NCI-H510A (cell line): ENCODE measurements around the gene ATP5MC2.
"Not testable (repeated sequence)": the region's sequence is repeated elsewhere in the genome, so short reads cannot be mapped to it uniquely, and the experiment has no call there.

ENCODE experiments used
- DNase-seq: peaks from one replicate; lab custom pipeline; 2025; lab: John Stamatoyannopoulos, UW

The ATP5MC2 gene

DNA sequence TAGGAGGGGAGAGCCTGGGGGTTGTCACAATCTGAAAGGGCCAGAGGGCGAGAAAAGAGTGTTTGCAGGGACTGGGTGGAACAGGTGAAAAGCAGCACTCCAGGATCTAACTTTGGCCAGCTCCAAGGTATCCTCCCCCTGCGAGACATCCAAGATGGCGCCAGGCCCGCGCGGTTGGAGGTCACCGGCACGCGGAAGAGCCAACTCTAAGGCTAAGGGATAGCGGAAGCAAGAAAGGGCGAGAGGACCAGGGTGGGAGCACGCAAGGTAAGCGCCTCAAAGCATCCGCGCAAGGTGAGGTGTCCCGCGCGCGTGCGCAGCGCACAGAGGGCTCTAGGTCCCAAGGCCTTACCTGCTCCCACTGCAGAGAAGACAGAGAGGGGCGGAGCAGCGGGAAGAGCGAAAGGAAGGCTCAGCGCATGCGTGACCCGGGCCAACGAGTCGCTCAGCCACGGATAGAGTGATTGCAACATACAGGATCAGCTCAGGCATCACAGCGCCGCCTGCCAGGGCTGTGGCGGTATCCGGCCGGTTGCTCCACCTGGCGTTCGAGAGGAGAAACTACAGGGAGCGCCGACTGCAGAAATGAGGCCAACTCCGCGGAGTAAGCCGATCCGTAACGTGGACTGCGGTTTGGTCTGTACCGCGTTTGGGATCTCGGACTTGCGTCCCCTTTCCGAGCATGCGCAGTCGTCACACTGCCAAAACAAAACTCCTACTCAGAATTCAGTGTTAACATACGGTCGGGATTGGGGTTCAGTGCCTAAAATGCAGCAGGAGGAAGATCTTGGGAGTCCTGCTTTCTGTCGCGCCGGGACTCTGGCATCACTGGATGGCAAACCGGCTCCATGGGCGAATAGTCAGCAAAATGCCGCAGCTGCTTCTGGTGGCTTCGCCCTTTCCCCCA, at the start of gene ATP5MC2:
ATP5MC2 (minus strand) TSS at position 383 of the 907 bp plus-strand sequence. CDS start 3,469 bp downstream, outside the sequence.
- DNase-seq = peak; percentile 94

GRCh38 chr12:53722450-53723041, 46.7 kb upstream of the ATP5MC2 start:
- DNase-seq = no peak

DNA sequence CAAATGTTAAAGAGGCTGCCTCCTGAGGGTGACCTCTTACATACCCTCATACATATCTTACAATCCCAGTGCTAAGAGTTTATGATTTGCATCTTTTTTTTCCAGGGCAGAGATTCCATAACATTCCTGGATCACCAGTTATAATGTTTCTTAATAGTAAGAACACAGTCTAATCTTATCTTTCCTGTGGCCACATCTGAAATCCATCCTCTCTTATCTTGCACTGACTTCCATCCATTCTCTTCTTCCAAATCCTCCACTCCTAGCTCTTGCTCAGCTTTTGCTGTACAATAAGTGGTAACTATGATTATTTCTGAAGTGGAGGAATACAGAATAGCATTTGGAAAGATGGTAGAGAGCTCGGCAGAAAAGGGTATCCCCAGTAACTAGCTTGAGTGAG, 45.1 kb upstream of the ATP5MC2 start:
- no peak for DNase-seq

- no peak for DNase-seq
These were observed 43.8 kb upstream of the ATP5MC2 start for GRCh38 chr12:53719649-53720048.

DNA sequence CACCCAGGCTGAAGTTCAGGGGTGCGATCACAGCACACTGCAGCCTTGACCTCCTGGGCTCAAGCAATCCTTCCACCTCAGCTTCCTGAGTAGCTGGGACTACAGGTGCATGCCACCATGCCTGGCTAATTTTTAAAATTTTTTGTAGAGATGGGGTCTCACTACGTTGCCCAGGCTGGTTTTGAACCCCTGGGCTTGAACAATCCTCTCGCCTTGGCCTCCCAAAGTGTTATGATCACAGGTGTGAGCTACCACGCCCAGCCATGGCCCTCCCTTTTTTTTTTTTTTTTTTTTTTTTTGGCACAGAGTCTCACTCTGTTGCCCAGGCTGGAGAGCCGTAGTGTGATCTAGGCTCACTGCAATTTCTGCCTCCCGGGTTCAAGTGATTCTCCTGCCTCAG, 42.7 kb upstream of the ATP5MC2 start:
- DNase-seq = not testable (repeated sequence)

DNA sequence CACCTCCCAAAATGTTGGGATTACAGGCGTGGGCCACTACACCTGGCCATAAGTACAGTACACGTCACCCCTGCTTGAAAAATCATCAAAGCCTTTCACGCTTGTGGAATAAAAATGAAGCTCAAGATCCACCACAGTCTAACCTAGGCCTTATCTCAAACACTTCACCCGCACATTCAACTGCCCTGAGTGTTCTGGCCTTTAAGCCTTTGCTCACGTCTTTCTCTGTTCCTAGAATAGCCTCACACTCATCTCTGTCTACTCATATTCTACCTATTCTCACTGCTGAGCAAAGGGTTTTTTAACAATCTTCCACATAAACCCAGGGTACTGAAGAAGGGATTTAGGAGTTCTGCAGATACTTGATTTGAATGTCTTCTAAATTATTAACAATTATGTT, 41.4 kb upstream of the ATP5MC2 start:
- no peak for DNase-seq

DNA sequence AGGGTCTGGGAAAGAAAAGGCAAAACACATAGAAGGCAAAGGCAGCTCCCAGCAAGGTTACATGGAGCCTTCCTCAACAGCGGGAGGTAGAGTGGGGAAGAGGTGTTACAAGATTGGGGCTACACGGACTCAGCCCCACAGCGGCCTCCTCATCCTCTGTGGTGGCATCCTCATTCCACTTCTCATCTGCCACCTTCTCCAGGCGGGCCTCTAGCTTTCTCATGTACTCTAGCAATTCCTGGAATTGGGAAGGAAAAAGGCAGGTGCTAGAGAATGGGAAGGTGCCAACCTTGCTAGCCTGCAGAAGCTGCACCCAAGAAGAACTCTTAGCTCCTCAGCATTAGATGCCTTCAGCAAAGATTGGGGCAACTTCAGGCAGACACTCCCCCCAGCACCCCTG, 38.1 kb upstream of the ATP5MC2 start:
- DNase-seq = no peak

DNA sequence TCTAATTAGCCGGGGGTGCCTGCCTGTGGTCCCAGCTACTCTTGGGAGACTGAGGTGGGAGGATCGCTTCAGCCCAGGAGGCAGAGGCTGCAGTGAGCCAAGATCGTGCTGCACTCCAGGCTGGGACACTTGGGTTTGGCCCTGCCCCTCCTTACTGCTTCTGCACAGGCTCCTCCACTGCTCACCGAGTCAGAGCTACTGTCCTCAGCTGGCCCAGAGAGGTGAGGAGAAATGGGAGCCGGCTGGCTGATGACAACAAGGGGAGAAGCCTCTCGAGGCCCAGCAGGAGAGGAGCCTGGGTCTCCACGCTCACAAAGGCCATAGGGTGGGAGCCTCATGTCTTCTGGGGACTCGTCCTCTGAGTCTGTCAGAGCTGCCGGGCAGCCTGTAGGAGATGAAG, 37.6 kb upstream of the ATP5MC2 start:
- no peak for DNase-seq

DNA sequence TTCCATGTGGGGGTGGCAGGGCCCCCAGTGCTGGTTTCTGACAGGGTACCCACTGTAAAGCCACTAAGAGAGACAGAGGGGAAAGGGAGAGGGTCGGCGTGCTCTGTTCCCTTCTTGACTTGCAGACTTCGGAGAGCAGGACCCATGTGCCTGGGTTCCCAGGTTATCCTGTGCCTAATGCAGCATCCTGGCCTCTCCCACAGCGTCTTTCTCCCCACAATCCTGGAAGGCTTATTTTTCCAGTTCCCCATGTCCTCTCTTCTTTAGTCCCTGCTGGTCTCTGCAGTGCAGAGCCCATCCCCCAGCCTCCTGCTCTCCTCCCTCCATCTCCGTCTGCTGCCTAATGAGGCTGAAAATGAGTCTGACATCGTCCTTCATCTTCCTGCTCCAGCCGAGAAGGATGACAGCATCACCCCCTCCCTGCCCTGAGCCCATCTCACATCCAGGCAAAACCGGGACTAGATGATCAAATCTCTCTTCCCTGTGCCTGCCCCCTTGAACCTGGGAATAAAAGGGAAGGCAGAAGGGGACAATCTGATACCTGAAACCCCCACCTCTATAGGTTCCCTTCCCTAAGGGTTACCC, 36.3 kb upstream of the ATP5MC2 start:
- DNase-seq = no peak

GRCh38 chr12:53710091-53710490, 34.2 kb upstream of the ATP5MC2 start:
- no peak for DNase-seq

DNA sequence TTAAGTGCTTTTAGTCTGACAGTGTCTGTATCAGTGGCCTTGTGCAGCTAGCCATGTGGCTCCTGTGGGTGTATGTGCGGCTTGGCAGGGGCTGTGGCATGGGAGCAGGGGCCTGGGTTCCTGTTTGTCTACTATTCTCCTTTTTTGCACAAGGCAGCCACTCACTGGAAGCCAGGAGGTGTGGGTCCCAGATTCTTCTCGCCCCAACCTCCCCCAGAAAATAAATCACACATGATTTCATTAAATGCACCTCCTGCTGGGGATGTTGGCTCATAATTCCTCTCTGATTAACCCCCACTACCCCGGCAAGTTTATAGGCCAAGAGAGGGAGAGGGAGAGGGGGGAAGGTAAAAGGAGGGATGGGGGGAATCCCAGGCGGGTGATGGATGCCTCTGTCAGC, 33.8 kb upstream of the ATP5MC2 start:
- DNase-seq = no peak

DNA sequence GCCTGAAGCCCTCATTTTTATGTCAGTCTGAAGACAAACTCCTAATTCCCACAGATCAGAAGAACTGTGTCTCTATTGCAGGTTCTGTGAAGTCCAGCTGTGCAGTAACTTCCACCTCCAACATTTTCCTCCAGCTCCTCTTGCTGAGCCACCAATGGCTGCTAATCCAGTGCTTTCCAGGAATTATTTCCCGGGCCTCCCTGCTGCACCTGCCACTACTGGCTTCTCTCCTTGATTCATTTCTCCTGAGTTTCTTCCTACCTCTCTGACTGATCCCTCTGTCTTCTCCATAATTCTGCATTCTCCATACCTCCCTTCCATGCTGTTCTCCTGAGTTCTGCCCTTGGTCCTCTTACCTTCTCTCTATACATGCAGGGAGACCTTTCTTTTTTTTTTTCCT, 30.2 kb upstream of the ATP5MC2 start:
- no peak for DNase-seq

- DNase-seq = no peak
These were observed 27.9 kb upstream of the ATP5MC2 start for GRCh38 chr12:53703756-53704155.

DNA sequence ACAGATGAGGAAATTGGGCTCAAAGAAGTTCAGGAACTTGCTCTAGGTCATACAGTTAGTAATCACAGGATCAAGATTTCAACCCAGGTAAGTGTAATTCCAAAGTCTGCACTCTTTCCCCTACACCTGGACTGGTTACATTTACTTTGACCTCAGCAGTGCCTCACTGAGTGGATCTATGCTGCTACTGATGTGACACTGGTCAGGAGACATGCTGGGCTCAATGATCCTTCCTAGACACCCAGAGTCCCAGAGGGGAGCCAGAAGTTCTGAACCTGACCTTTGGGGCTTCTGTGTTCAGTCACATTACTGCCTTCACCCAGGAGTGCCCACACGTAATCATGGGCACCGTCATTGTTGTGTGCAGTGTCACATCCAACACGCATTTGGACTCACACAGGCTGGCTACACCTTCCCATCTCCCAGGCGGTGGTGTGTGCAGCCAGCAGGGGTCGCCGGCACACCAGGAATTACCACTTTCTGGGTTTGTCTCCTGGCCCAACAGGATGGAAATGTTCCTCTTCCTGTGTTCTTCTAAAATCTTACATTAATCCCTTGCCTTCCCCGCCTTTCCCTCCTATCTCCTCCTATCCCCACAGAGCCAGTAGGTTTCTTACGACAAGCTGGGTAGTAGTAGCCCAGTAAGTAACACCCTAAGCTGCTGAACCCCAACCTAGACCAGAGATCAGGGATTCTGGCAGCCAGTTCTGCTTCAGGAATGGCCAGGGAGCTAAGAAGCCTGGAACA, 25.8 kb upstream of the ATP5MC2 start:
- no peak for DNase-seq

- no peak for DNase-seq
These were observed 24.7 kb upstream of the ATP5MC2 start for GRCh38 chr12:53700567-53700966.

DNA sequence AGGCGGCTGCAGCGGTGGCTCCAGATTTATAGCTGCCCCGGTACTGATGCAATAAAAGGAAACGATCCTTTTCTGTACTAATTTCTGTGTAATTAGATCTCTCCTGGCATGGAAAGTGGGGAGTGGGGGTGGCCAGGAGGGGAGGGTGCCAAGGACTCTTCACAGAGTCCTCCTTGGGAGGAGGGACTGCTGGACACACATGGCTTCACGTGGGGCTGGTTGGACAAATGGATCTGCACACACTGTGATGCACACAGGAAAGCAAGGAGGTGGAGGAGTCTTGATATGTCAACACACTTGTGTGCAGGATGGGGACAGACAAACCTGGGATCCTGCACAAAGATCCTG, 23.8 kb upstream of the ATP5MC2 start:
- no peak for DNase-seq

DNA sequence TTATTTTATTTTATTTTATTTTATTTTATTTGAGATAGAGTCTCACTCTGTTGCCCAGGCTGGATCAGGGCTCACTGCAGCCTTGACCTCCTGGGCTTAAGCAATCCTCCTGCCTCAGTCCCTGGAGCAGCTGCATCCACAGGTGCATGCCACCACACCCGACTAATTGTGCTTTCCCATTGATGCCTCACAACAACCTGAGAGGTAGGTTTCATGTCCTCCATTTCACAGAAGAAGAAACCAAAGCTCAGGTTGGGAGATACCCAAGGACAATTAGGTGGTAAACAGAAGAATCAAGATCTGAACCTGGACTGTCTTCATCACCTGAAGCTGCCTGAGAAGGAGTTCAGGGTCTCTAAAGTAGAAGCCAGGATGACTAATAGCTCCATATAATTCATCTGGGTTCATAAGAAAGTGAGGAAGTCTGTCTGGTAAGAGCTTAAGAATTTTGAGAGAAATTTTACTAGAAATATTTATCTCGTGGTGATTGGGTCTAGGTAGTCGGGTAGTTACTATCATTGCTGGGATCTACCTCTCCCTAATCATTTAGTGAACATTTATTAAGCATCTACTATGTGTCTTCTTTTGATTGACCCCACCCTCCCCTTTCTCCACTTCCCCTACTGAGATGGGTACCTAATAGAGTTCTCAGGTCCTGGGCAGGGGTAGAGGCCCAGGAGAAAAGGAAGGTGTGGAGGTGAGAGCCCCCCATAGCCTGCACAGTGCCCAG, 23.2 kb upstream of the ATP5MC2 start:
- no peak for DNase-seq

DNA sequence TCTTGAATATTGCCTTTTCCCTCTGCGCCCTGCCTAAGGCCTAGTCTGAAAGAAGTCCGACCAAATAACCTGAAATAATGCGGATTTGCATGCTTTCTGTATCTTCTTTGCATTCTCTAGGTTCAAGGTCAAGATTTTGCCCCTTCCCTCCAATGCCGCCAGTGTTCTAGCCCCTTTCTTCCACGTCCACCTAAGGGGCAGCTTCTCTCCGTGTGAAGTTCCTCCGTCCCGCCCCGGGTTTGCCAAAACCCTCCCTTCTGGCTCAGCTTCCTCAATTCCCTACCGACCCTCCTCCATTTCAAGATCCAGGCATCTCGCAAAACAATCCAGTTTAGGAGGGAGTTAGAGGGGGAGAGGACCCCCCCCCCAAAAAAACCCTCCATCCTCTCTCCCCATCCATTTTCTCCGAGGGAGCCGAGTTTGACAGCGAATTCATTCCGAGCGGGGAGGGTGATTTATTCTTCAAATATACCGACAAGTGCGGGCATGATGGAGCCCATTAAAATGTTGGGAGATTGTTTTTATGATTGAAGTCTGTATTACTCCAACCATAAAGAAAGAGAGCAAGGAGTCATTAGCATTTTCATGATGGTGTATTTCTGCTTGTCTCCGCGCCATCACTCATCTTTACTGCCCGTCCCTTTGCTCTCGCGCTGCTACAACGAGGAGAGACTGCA, 20.9 kb upstream of the ATP5MC2 start:
- DNase-seq = no peak

- peak; percentile 94 for DNase-seq
These were observed 20.4 kb upstream of the ATP5MC2 start for GRCh38 chr12:53696285-53696654.

- DNase-seq = no peak
These were observed 19.6 kb upstream of the ATP5MC2 start for GRCh38 chr12:53695152-53696145.
